Urinary bladder (tissue), 4 donors: ENCODE results near the gene CNTNAP2. TPM values are rescaled to one million over a fixed set of nuclear protein-coding genes. Genes with fewer than 3 reads are reported as not detected.

ENCODE experiments used
- DNase-seq: peaks from one replicate; pipeline ENCODE4 v3.0.0-alpha.2; 2015; ENCODE audit errors: extremely low spot score
- H3K27ac ChIP-seq: one replicate; pipeline ENCODE4 v1.5.1; 2013; ENCODE audit warnings: low read depth, mild to moderate bottlenecking, moderate library complexity
- H3K36me3 ChIP-seq: one replicate; pipeline ENCODE4 v1.6.1; 2013; ENCODE audit warnings: mild to moderate bottlenecking, moderate library complexity; ENCODE audit not compliant: insufficient read depth
- H3K4me1 ChIP-seq: one replicate; pipeline ENCODE4 v1.6.1; 2013; ENCODE audit warnings: mild to moderate bottlenecking, moderate library complexity; ENCODE audit not compliant: insufficient read depth
- H3K4me3 ChIP-seq: one replicate; pipeline ENCODE4 v1.5.1; 2013; ENCODE audit warnings: low read depth, low read length
- WGBS: extraction: QIAGEN DNeasy Blood & Tissue Kit; methylation state at CpG from one replicate; pipeline ENCODE4 v1.1.7; 2013; 5-methylcytosine and 5-hydroxymethylcytosine counted together
- polyA plus RNA-seq: library from polyadenylated mRNA; stranded (reverse); fragments of 200-250 nt; gene quantifications from one replicate; pipeline ENCODE4 v1.2.3, GENCODE V29; 2013
- total RNA-seq: library from RNA; depleted of rRNA; stranded (reverse); fragments of >200 nt; gene quantifications from one replicate; pipeline ENCODE4 v1.2.3, GENCODE V29; 2014
- donor health status: healthy with polysubstance abuse.
- donor health status: healthy.

The CNTNAP2 gene
- total and polyA plus RNA-seq, 2 donors: 0.28 to 23.3 TPM

DNA sequence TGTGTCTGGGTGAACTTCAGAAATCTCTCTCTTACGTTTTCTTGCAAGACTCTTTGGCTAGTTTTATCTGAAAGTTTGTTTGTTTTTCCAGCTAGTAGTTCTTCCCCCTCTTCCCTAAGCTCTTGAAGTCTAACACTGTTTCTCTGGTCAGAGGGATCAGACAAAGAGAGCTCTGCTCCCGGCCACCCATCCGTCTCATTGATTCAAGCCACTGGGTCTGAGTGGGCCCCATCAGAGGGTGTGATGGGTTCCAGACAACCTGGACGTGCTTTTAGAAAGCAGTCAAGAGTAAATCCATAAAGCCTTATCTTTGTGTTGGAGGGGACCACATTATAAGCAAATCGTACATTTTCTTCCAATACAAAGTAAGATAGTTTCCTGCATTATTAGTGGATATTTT, 2231.4 kb downstream of the CNTNAP2 start:
- Histone ChIP-seq H3K4me3 (no peak overlapping the region), H3K27ac (no peak overlapping the region), H3K4me1 (no peaks in the 10 kb centered on the region), H3K36me3 (no peaks in the 10 kb centered on the region)
- 49% methylated on average over 5 of the region's 5 CpGs for WGBS
- no peak for DNase-seq

- no peak overlapping the region for H3K27ac ChIP-seq
- no peak for DNase-seq
- WGBS: 81% methylated on average over 10 of the region's 10 CpGs
- no peak overlapping the region for H3K4me3 ChIP-seq
- H3K4me1 ChIP-seq: no peaks in the 10 kb centered on the region
- no peaks in the 10 kb centered on the region for H3K36me3 ChIP-seq
Observed at GRCh38 chr7:148348466-148348865, 2231.9 kb downstream of the CNTNAP2 start.

GRCh38 chr7:148356303-148356702, 2239.7 kb downstream of the CNTNAP2 start:
- no peak overlapping the region for H3K27ac ChIP-seq
- DNase-seq: no peak
- 18% methylated on average over 5 of the region's 5 CpGs for WGBS

DNA sequence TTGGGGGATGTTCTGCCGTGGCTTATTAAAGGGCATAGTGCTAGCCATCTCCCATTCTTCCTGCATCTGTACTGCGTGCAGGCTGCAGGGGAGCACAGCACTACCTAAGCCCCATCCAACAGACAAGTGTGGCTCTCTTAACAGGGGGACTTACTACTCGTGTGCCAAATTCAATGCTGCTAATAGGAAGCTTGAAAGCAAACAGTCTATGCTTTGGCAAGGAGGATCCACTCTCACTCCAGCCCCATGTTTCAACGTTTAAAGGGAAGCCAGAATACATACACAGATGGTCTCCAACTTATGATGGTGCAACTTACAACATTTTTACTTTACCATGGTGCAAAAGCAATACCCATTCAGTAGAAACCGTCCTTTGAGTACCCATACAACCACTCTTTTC, 2245.9 kb downstream of the CNTNAP2 start:
- Histone ChIP-seq H3K36me3 (no peaks in the 10 kb centered on the region), H3K27ac (no peak overlapping the region), H3K4me3 (no peak overlapping the region), H3K4me1 (no peaks in the 10 kb centered on the region)
- 77% methylated on average over 5 of the region's 5 CpGs for WGBS
- DNase-seq: no peak

More at GRCh38 chr7:148356303-148356702, 2239.7 kb downstream of the CNTNAP2 start:
- no peaks in the 10 kb centered on the region for H3K36me3 ChIP-seq
- H3K4me3 ChIP-seq: no peak overlapping the region
- H3K4me1 ChIP-seq: no peaks in the 10 kb centered on the region

DNA sequence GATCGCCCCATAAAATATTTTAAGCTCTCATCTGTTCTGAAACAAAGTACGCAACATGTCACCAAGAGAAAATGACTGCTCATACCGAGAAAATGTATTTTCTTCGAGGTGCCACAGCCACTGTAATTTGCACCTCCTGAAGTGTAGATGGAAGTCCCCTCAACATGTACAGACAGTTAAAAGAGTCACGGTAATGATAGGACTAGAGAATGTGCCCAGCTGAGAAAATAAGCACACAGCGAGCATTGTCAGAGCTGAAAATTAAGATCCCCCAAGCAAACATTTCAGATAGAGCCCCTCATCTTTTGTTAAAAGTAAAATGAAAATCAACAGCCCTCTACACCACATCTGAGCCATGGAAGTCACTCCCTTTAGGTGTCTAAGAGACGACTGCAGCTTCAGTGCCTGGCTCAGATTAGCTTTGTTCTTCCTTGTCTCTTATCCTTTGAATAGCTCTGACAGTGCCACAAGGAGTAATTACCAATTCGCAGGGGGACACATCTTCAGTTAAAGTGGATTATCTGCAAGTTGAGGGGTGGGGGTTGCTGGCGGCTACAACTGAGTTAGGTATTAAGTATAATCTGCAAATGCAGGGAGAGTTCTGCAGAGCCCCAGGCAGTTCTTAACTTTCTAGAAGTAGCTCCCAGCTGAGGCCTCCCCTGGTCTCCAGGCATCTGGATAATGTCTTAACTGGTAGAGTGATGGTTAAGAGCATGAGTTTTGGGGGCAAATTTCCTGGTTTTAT, 2251.3 kb downstream of the CNTNAP2 start:
- no peak overlapping the region for H3K27ac ChIP-seq
- no peak for DNase-seq
- H3K4me3 ChIP-seq: no peak overlapping the region
- no peaks in the 10 kb centered on the region for H3K4me1 ChIP-seq
- 78% methylated on average over 9 of the region's 9 CpGs for WGBS
- no peaks in the 10 kb centered on the region for H3K36me3 ChIP-seq

DNA sequence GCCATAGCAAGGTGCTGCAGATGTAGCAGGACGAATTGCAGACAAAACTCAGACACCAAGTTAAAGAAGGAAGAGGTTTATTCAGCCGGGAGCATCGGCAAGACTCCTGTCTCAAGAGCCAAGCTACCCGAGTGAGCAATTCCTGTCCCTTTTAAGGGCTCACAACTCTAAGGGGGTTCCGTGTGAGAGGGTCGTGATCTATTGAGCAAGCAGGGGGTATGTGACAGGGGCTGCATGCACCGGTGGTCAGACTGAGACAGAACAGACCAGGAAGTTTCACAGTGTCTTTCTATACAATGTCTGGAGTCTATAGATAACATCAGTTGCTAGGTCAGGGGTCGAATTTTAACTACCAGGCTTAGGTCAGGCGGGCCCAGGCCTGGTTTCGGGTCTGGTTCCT, 2252.0 kb downstream of the CNTNAP2 start:
- no peak overlapping the region for H3K27ac ChIP-seq
- no peaks in the 10 kb centered on the region for H3K4me1 ChIP-seq
- no peak overlapping the region for H3K4me3 ChIP-seq
- 83% methylated on average over 10 of the region's 10 CpGs for WGBS
- no peaks in the 10 kb centered on the region for H3K36me3 ChIP-seq
- DNase-seq: no peak

DNA sequence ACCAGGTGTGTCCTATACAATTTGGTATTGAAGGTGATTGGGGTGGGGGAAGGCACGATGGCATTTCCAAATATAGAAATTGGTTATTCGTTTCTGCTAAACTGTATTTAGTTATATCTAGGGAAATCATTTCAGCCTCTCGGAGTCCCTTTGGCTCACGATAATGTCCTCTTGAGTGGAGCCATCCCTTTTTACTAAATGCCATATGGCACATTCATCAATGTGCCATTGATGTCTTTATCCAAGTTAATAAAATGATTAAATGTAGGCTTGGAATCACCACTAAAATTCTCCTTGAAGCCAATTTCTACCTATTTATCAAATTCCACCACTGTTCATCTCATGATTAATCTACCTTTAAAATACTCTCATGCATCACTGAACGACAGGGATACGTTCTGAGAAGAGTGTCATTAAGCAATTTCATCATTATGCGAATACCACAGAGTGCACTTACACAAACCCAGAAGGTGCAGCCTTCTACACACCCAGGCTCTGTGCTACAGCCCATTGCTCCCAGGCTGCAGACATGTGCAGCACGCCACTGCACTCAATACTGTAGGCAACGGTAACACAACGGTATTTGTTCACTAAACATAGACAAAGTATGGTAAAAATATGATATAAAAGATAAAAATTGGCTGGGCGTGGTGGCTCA, 2254.8 kb downstream of the CNTNAP2 start:
- Histone ChIP-seq H3K36me3 (no peaks in the 10 kb centered on the region), H3K4me3 (no peak overlapping the region), H3K4me1 (no peaks in the 10 kb centered on the region), H3K27ac (no peak overlapping the region)
- 92% methylated on average over 11 of the region's 11 CpGs for WGBS
- no peak for DNase-seq

DNA sequence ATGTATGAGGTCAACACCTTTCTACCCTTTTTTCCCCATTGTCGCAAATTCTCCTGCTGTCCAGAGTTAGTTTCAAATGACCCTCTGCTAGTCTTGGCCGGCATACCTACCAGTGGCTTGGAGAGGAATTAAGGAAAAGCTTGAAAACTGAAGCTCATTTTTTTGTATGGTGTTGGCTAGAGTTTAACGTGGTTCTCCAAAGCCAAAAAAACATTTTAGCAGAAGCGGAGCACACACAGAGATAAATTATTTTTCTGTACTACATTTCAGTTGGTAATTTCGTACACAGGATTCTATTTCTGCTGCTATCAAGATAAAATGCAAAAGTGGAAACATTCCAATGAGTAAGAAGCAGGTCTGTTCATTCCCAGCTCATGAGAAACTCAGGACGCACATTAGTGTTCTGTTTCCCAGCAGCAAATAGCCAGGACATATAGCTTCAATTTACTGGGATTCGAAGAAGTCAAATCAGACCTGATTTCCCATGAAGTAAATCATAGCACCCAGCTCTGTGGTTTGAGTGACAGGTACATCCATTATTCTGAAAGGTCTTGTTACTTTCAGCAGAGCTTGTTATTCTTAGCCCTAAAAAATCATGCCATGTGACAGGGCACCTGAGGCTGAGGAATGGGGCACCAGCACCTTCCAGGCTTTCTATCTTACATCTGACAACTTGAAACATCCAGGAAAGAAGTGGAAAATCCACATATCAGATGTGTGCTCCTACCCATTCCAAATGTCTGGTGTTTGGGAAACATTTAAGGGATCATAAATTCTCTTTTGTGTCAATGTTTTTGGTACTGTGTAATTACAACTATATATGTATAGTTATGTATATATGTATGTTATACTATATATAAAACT, 2258.0 kb downstream of the CNTNAP2 start:
- no peak overlapping the region for H3K27ac ChIP-seq
- 45% methylated on average over 7 of the region's 7 CpGs for WGBS

GRCh38 chr7:148379677-148380076, 2263.1 kb downstream of the CNTNAP2 start:
- H3K36me3 ChIP-seq: no peaks in the 10 kb centered on the region
- no peak overlapping the region for H3K27ac ChIP-seq
- no peak overlapping the region for H3K4me3 ChIP-seq
- H3K4me1 ChIP-seq: no peaks in the 10 kb centered on the region
- DNase-seq: no peak
- 77% methylated on average over 9 of the region's 9 CpGs for WGBS

More for the DNA sequence above, 2258.0 kb downstream of the CNTNAP2 start:
- Histone ChIP-seq H3K4me1 (no peaks in the 10 kb centered on the region), H3K4me3 (no peak overlapping the region), H3K36me3 (no peaks in the 10 kb centered on the region)
- DNase-seq: no peak

- WGBS: 79% methylated on average over 13 of the region's 13 CpGs
- H3K4me1 ChIP-seq: no peaks in the 10 kb centered on the region
- no peak overlapping the region for H3K27ac ChIP-seq
- H3K4me3 ChIP-seq: no peak overlapping the region
- H3K36me3 ChIP-seq: no peaks in the 10 kb centered on the region
- DNase-seq: no peak
Observed at GRCh38 chr7:148380596-148381419, 2264.2 kb downstream of the CNTNAP2 start.

DNA sequence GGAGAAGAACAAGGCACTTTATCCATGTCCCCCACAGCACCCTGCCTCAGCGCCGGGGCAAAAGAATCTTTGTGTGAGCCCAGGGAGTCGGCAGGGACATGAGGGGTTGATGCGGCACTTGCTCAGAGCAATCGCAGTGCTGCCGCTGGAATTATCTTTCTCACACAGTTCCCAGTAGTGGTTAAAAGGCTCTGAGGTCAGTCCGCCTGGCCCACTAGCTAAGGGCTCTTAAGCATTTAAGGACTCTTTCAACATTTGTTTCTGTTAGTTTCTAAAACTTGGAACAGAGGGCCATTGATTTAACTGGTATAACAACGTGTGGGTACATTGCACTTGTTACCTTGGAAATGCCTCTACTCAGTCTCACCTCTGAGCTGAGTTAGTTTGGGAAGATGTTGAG, 2266.0 kb downstream of the CNTNAP2 start:
- Histone ChIP-seq H3K27ac (no peak overlapping the region), H3K4me1 (no peaks in the 10 kb centered on the region), H3K36me3 (peaks cover 2% of the 10 kb centered on the region), H3K4me3 (no peak overlapping the region)
- DNase-seq: no peak
- 84% methylated on average over 8 of the region's 8 CpGs for WGBS

DNA sequence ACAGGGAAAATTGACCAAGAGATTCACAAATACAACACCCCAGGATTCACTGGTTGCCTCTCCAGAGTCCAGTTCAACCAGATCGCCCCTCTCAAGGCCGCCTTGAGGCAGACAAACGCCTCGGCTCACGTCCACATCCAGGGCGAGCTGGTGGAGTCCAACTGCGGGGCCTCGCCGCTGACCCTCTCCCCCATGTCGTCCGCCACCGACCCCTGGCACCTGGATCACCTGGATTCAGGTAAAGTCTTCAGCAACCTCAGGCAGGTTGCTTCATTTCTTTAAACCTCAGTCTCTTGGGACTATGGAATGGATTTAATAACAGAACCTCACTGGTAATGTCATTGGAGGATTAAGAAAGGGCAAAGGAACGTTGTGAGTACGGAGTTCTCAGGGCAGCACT, 2267.1 kb downstream of the CNTNAP2 start:
- H3K4me1 ChIP-seq: no peaks in the 10 kb centered on the region
- DNase-seq: no peak
- no peak overlapping the region for H3K4me3 ChIP-seq
- WGBS: 95% methylated on average over 14 of the region's 14 CpGs
- H3K36me3 ChIP-seq: peaks cover 2% of the 10 kb centered on the region
- H3K27ac ChIP-seq: no peak overlapping the region
